Tibial nerve (tissue), 3 donors: ENCODE measurements around the gene NEDD4L.

Source experiments
- EP300 ChIP-seq, 2 donors: sonication (generic); formaldehyde crosslinking; IDR thresholded peaks; one replicate each; pipeline ENCODE4 v1.6.1; 2017; ENCODE audit warnings: antibody characterized with exemption in 2 of 2, mild to moderate bottlenecking in 1 of 2
- POLR2A ChIP-seq, 2 donors: fragments of 450-650 bp; IDR thresholded peaks; one replicate each; pipeline ENCODE4 v1.6.1; 2017; ENCODE audit warnings: antibody characterized with exemption in 2 of 2, mild to moderate bottlenecking in 2 of 2, moderate library complexity in 2 of 2

DNA sequence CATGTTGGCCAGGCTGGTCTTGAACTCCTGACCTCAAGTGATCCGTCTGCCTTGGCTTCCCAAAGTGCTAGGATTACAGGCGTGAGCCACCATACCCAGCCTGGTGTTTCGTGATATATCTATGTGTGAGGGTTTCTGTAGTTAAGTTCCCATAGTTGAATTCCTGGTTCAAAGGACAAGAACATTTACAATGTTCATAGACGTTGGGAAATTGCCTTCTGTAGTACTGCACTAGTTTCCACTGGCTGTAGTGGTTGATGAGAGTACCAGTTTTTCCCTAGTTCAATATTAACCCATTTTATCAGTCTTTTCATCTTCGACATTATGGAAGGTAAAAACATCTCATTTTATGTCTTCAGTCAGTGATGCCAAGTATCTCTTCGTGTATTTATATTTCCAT, 171.0 kb downstream of the NEDD4L start:
- TF ChIP-seq POLR2A (IDR thresholded peaks at IDR 0.05) (no peak), EP300 (IDR thresholded peaks at IDR 0.05) (no peak)
